Measurements from ENCODE around the gene PGA3. TPM values are rescaled to one million over a fixed set of nuclear protein-coding genes. Genes with fewer than 3 reads are reported as not detected.

PGA3 gene
- total and polyA plus RNA-seq, 12 donors: 0.18 to 3.4 (median 0.77) TPM; not detected in 6

GRCh38 chr11:61172356-61172755, 31.0 kb upstream of the PGA3 start:
- peaks cover 0 to 5% (median 0%) of the 10 kb centered on the region in 11 donors for H3K9me3 ChIP-seq
- intact Hi-C loops (cut with DNase I): loop anchor here in 1 of 10 donors (10.0 kb wide), 1 partner anchor 338 kb away; no protein-coding TSS in a partner anchor
- H3K27ac ChIP-seq: peak overlapping the region in 1 of 10 donors; percentile 53
- peaks cover 0 to 36% (median 3%) of the 10 kb centered on the region in 7 donors for H3K27me3 ChIP-seq
- H3K36me3 ChIP-seq: no peaks in the 10 kb centered on the region
- ATAC-seq (no peak), DNase-seq (no peak)
- peaks cover 0 to 32% (median 0%) of the 10 kb centered on the region in 9 donors for H3K4me1 ChIP-seq
- H3K4me3 ChIP-seq: no peak overlapping the region
- 67 to 72% methylated on average over 5 of the region's 5 CpGs for WGBS, 2 donors
- no peak for TF ChIP-seq CTCF (IDR thresholded peaks at IDR 0.05)

- no peak overlapping the region for H3K27ac ChIP-seq
- intact Hi-C loops (cut with DNase I): loop anchor here in 1 of 10 donors (10.0 kb wide), 1 partner anchor 338 kb away; no protein-coding TSS in a partner anchor
- H3K27me3 ChIP-seq: peaks cover 0 to 36% (median 7%) of the 10 kb centered on the region in 7 donors
- peaks cover 0 to 5% (median 0%) of the 10 kb centered on the region in 11 donors for H3K9me3 ChIP-seq
- no peaks in the 10 kb centered on the region for H3K36me3 ChIP-seq
- H3K4me3 ChIP-seq: no peak overlapping the region
- ATAC-seq (no peak), DNase-seq (no peak)
- WGBS, 2 donors: 89 to 92% methylated on average over 3 of the region's 3 CpGs
- H3K4me1 ChIP-seq: peaks cover 0 to 26% (median 0%) of the 10 kb centered on the region in 9 donors
- no peak for TF ChIP-seq CTCF (IDR thresholded peaks at IDR 0.05)
Observed at GRCh38 chr11:61172888-61173287, 30.4 kb upstream of the PGA3 start.

- Histone ChIP-seq H3K36me3 (no peaks in the 10 kb centered on the region), H3K27me3 (peaks cover 0 to 35% (median 7%) of the 10 kb centered on the region in 7 donors), H3K9me3 (peaks cover 0 to 5% (median 0%) of the 10 kb centered on the region in 11 donors), H3K4me3 (no peak overlapping the region), H3K4me1 (peaks cover 0 to 21% (median 0%) of the 10 kb centered on the region in 9 donors), H3K27ac (no peak overlapping the region)
- no peak for ATAC-seq
- 72 to 75% methylated on average over 4 of the region's 4 CpGs for WGBS, 2 donors
- peak in 4 of 9 donors; percentile 3 to 14 (median 11) for TF ChIP-seq CTCF (IDR thresholded peaks at IDR 0.05)
- intact Hi-C loops (cut with DNase I): loop anchor here in 1 of 10 donors (10.0 kb wide), 1 partner anchor 339 kb away; no protein-coding TSS in a partner anchor
- DNase-seq: no peak
Observed at GRCh38 chr11:61173456-61173855, 29.9 kb upstream of the PGA3 start.

GRCh38 chr11:61174273-61174672, 29.0 kb upstream of the PGA3 start:
- ATAC-seq: no peak
- Histone ChIP-seq H3K27ac (no peak overlapping the region), H3K27me3 (peaks cover 0 to 29% (median 7%) of the 10 kb centered on the region in 7 donors), H3K4me1 (peaks cover 0 to 15% (median 0%) of the 10 kb centered on the region in 9 donors), H3K36me3 (no peaks in the 10 kb centered on the region), H3K4me3 (no peak overlapping the region), H3K9me3 (peaks cover 0 to 5% (median 0%) of the 10 kb centered on the region in 11 donors)
- 53 to 66% methylated on average over 6 of the region's 6 CpGs for WGBS, 2 donors
- no peak for TF ChIP-seq CTCF (IDR thresholded peaks at IDR 0.05)
- no peak for DNase-seq
- intact Hi-C loops (cut with DNase I): loop anchor here in 1 of 10 donors (10.0 kb wide), 1 partner anchor 339 kb away; no protein-coding TSS in a partner anchor

Measured in heart right ventricle (tissue), 16 donors.